Epidermal melanocyte (primary cell): ENCODE measurements around the gene ADCY2.
A peak's percentile ranks its signal among the peaks of the same experiment; 100 is the strongest.

ENCODE experiments used
- DNase-seq: peaks from one replicate; pipeline ENCODE4 v3.0.0; 2011; ENCODE audit warnings: low spot score; ENCODE audit not compliant: insufficient read length

The ADCY2 gene

GRCh38 chr5:7586480-7586879, 190.5 kb downstream of the ADCY2 start:
- no peak for DNase-seq

- DNase-seq = no peak
Measured at GRCh38 chr5:7589800-7590199, 193.9 kb downstream of the ADCY2 start.

GRCh38 chr5:7592910-7593309, 197.0 kb downstream of the ADCY2 start:
- DNase-seq = no peak

- DNase-seq = peak; percentile 62
Measured at GRCh38 chr5:7597059-7597642, 201.2 kb downstream of the ADCY2 start.

GRCh38 chr5:7606840-7607465, 211.0 kb downstream of the ADCY2 start:
- no peak for DNase-seq

GRCh38 chr5:7608772-7609171, 212.8 kb downstream of the ADCY2 start:
- no peak for DNase-seq

- DNase-seq = no peak
Measured at GRCh38 chr5:7609726-7610125, 213.8 kb downstream of the ADCY2 start.

GRCh38 chr5:7610531-7611177, 214.7 kb downstream of the ADCY2 start:
- DNase-seq = no peak

- no peak for DNase-seq
Measured at GRCh38 chr5:7611518-7611917, 215.6 kb downstream of the ADCY2 start.

- no peak for DNase-seq
Measured at GRCh38 chr5:7615566-7616061, 219.7 kb downstream of the ADCY2 start.

- DNase-seq = no peak
Measured at GRCh38 chr5:7616897-7617296, 221.0 kb downstream of the ADCY2 start.

- DNase-seq = no peak
Measured at GRCh38 chr5:7622498-7622897, 226.6 kb downstream of the ADCY2 start.

- DNase-seq = no peak
Measured at GRCh38 chr5:7625740-7626139, 229.8 kb downstream of the ADCY2 start.

GRCh38 chr5:7628248-7628647, 232.3 kb downstream of the ADCY2 start:
- DNase-seq = no peak

GRCh38 chr5:7628820-7629219, 232.9 kb downstream of the ADCY2 start:
- no peak for DNase-seq

GRCh38 chr5:7629561-7629960, 233.6 kb downstream of the ADCY2 start:
- no peak for DNase-seq

- DNase-seq = no peak
Measured at GRCh38 chr5:7634837-7635236, 238.9 kb downstream of the ADCY2 start.

GRCh38 chr5:7638456-7638855, 242.5 kb downstream of the ADCY2 start:
- DNase-seq = no peak

GRCh38 chr5:7642029-7642428, 246.1 kb downstream of the ADCY2 start:
- no peak for DNase-seq

GRCh38 chr5:7644723-7645122, 248.8 kb downstream of the ADCY2 start:
- peak; percentile 39 for DNase-seq

- DNase-seq = no peak
Measured at GRCh38 chr5:7650755-7651154, 254.8 kb downstream of the ADCY2 start.

- no peak for DNase-seq
Measured at GRCh38 chr5:7653046-7653445, 257.1 kb downstream of the ADCY2 start.

GRCh38 chr5:7657153-7657552, 261.2 kb downstream of the ADCY2 start:
- DNase-seq = no peak
